Activated CD4-positive, alpha-beta memory T cell treated with anti-CD3 and anti-CD28 coated beads, Interleukin-2, amount 10 ng/mL, durations not matched to agents 7 days and 5 days (primary cell): ENCODE results near the gene SRPX2. TPM values are rescaled to one million over a fixed set of nuclear protein-coding genes. Genes with fewer than 3 reads are reported as not detected.

Source experiments
- CTCF ChIA-PET: fragments of 350-600 bp; sonication (Branson Sonifier 250); formaldehyde crosslinking; loops from one replicate; lab custom pipeline; 2021; ENCODE audit warnings: antibody characterized with exemption, inconsistent platforms; lab: Charles Lee
- POLR2A ChIA-PET: fragments of 350-600 bp; sonication (Branson Sonifier 250); formaldehyde crosslinking; loops from one replicate; lab custom pipeline; 2021; ENCODE audit warnings: antibody characterized with exemption; lab: Charles Lee
- DNase-seq: peaks from one replicate; pipeline ENCODE4 v3.0.0-alpha.2; 2020
- H3K27ac Mint-ChIP-seq: one replicate; pipeline ENCODE4 v1.8.0; 2021; ENCODE audit warnings: mild to moderate bottlenecking, mixed read lengths
- H3K27me3 Mint-ChIP-seq: one replicate; pipeline ENCODE4 v1.8.0; 2021; ENCODE audit warnings: mixed read lengths
- H3K36me3 Mint-ChIP-seq: one replicate; pipeline ENCODE4 v1.8.0; 2021; ENCODE audit warnings: low read depth, mixed read lengths
- H3K4me1 Mint-ChIP-seq: one replicate; pipeline ENCODE4 v1.8.0; 2021; ENCODE audit warnings: mixed read lengths
- H3K4me3 Mint-ChIP-seq: one replicate; pipeline ENCODE4 v1.8.0; 2021; ENCODE audit warnings: mild to moderate bottlenecking, mixed read lengths
- H3K9me3 Mint-ChIP-seq: one replicate; pipeline ENCODE4 v1.8.0; 2021; ENCODE audit warnings: mixed read lengths
- total RNA-seq, 2 experiments: library from RNA; stranded (reverse); gene quantifications; one replicate each; pipeline ENCODE4 v1.2.3, GENCODE V29; 2021

Gene SRPX2
- total RNA-seq, 2 experiments from 2014 or later: not detected

GRCh38 chrX:100687128-100687527 lies 43.1 kb downstream of the SRPX2 start:
- Mint-ChIP-seq H3K27me3 (peaks cover 12% of the 10 kb centered on the region), H3K4me1 (no peaks in the 10 kb centered on the region), H3K4me3 (no peak overlapping the region), H3K36me3 (no peaks in the 10 kb centered on the region), H3K9me3 (no peaks in the 10 kb centered on the region), H3K27ac (no peak overlapping the region)
- ChIA-PET CTCF (interaction anchor here (1.0 to 5.0 kb wide), 5 partner anchors 16 to 84 kb away, joined by 3 to 35 read pairs (median 4); partner anchors contain the start of gene SYTL4), POLR2A (no interaction called here)
- DNase-seq: no peak

GRCh38 chrX:100687546-100687945 lies 43.5 kb downstream of the SRPX2 start:
- DNase-seq: no peak
- no peak overlapping the region for H3K27ac Mint-ChIP-seq
- H3K4me1 Mint-ChIP-seq: no peaks in the 10 kb centered on the region
- POLR2A ChIA-PET: no interaction called here
- CTCF ChIA-PET: interaction anchor here (1.0 to 5.0 kb wide), 5 partner anchors 16 to 83 kb away, joined by 3 to 35 read pairs (median 4); partner anchors contain the start of gene SYTL4
- no peaks in the 10 kb centered on the region for H3K9me3 Mint-ChIP-seq
- no peaks in the 10 kb centered on the region for H3K36me3 Mint-ChIP-seq
- no peak overlapping the region for H3K4me3 Mint-ChIP-seq
- peaks cover 14% of the 10 kb centered on the region for H3K27me3 Mint-ChIP-seq

GRCh38 chrX:100695302-100695701 lies 51.3 kb downstream of the SRPX2 start:
- ChIA-PET CTCF (no interaction called here), POLR2A (no interaction called here)
- Mint-ChIP-seq H3K27me3 (peaks cover 28% of the 10 kb centered on the region), H3K36me3 (no peaks in the 10 kb centered on the region), H3K4me3 (no peak overlapping the region), H3K4me1 (no peaks in the 10 kb centered on the region), H3K27ac (no peak overlapping the region), H3K9me3 (no peaks in the 10 kb centered on the region)
- no peak for DNase-seq

- Mint-ChIP-seq H3K36me3 (no peaks in the 10 kb centered on the region), H3K27me3 (peaks cover 28% of the 10 kb centered on the region), H3K4me1 (no peaks in the 10 kb centered on the region), H3K9me3 (no peaks in the 10 kb centered on the region), H3K27ac (no peak overlapping the region), H3K4me3 (no peak overlapping the region)
- no peak for DNase-seq
- ChIA-PET POLR2A (no interaction called here), CTCF (interaction anchor here (1.2 kb wide), 1 partner anchor 11 kb away, joined by 3 read pairs; no protein-coding TSS in a partner anchor)
Observed at GRCh38 chrX:100695991-100696390, 52.0 kb downstream of the SRPX2 start.

GRCh38 chrX:100696699-100697351 lies 52.8 kb downstream of the SRPX2 start:
- Mint-ChIP-seq H3K9me3 (no peaks in the 10 kb centered on the region), H3K4me3 (no peak overlapping the region), H3K4me1 (no peaks in the 10 kb centered on the region), H3K27me3 (peaks cover 28% of the 10 kb centered on the region), H3K36me3 (no peaks in the 10 kb centered on the region), H3K27ac (no peak overlapping the region)
- no peak for DNase-seq
- CTCF ChIA-PET: interaction anchor here (1.2 kb wide), 1 partner anchor 12 kb away, joined by 3 read pairs; no protein-coding TSS in a partner anchor
- POLR2A ChIA-PET: no interaction called here

GRCh38 chrX:100698551-100698950 lies 54.6 kb downstream of the SRPX2 start:
- no peaks in the 10 kb centered on the region for H3K36me3 Mint-ChIP-seq
- no peaks in the 10 kb centered on the region for H3K4me1 Mint-ChIP-seq
- CTCF ChIA-PET: no interaction called here
- DNase-seq: no peak
- POLR2A ChIA-PET: no interaction called here
- no peak overlapping the region for H3K4me3 Mint-ChIP-seq
- no peaks in the 10 kb centered on the region for H3K9me3 Mint-ChIP-seq
- H3K27me3 Mint-ChIP-seq: peaks cover 28% of the 10 kb centered on the region
- no peak overlapping the region for H3K27ac Mint-ChIP-seq

- POLR2A ChIA-PET: no interaction called here
Observed at GRCh38 chrX:100700809-100701208, 56.8 kb downstream of the SRPX2 start.

GRCh38 chrX:100704581-100705203 lies 60.7 kb downstream of the SRPX2 start:
- no peaks in the 10 kb centered on the region for H3K4me1 Mint-ChIP-seq
- H3K27me3 Mint-ChIP-seq: peaks cover 17% of the 10 kb centered on the region
- CTCF ChIA-PET: no interaction called here

More at GRCh38 chrX:100700809-100701208, 56.8 kb downstream of the SRPX2 start:
- H3K27me3 Mint-ChIP-seq: peaks cover 22% of the 10 kb centered on the region
- H3K4me1 Mint-ChIP-seq: no peaks in the 10 kb centered on the region
- CTCF ChIA-PET: no interaction called here
- H3K27ac Mint-ChIP-seq: no peak overlapping the region
- no peak for DNase-seq
- no peaks in the 10 kb centered on the region for H3K36me3 Mint-ChIP-seq
- no peaks in the 10 kb centered on the region for H3K9me3 Mint-ChIP-seq
- no peak overlapping the region for H3K4me3 Mint-ChIP-seq

GRCh38 chrX:100710816-100711215 lies 66.8 kb downstream of the SRPX2 start:
- Mint-ChIP-seq H3K4me3 (no peak overlapping the region), H3K27me3 (peaks cover 11% of the 10 kb centered on the region), H3K9me3 (no peaks in the 10 kb centered on the region), H3K27ac (no peak overlapping the region), H3K4me1 (no peaks in the 10 kb centered on the region), H3K36me3 (no peaks in the 10 kb centered on the region)
- POLR2A ChIA-PET: no interaction called here
- no peak for DNase-seq
- CTCF ChIA-PET: no interaction called here

More at GRCh38 chrX:100704581-100705203, 60.7 kb downstream of the SRPX2 start:
- no peak overlapping the region for H3K27ac Mint-ChIP-seq
- POLR2A ChIA-PET: no interaction called here
- no peaks in the 10 kb centered on the region for H3K9me3 Mint-ChIP-seq
- DNase-seq: no peak
- H3K4me3 Mint-ChIP-seq: no peak overlapping the region
- H3K36me3 Mint-ChIP-seq: no peaks in the 10 kb centered on the region

GRCh38 chrX:100717363-100717762 lies 73.4 kb downstream of the SRPX2 start:
- ChIA-PET CTCF (interaction anchor here (1.1 kb wide), 1 partner anchor 51 kb away, joined by 4 read pairs; no protein-coding TSS in a partner anchor), POLR2A (no interaction called here)
- Mint-ChIP-seq H3K4me1 (no peaks in the 10 kb centered on the region), H3K36me3 (no peaks in the 10 kb centered on the region), H3K4me3 (no peak overlapping the region), H3K27ac (no peak overlapping the region), H3K27me3 (no peaks in the 10 kb centered on the region), H3K9me3 (no peaks in the 10 kb centered on the region)
- no peak for DNase-seq

GRCh38 chrX:100719139-100719538 lies 75.1 kb downstream of the SRPX2 start:
- Mint-ChIP-seq H3K36me3 (no peaks in the 10 kb centered on the region), H3K27me3 (no peaks in the 10 kb centered on the region), H3K27ac (no peak overlapping the region), H3K4me1 (no peaks in the 10 kb centered on the region), H3K4me3 (no peak overlapping the region), H3K9me3 (no peaks in the 10 kb centered on the region)
- DNase-seq: no peak
- ChIA-PET POLR2A (no interaction called here), CTCF (no interaction called here)

- H3K4me3 Mint-ChIP-seq: no peak overlapping the region
- no peak for DNase-seq
- no peaks in the 10 kb centered on the region for H3K27me3 Mint-ChIP-seq
- CTCF ChIA-PET: no interaction called here
- H3K9me3 Mint-ChIP-seq: no peaks in the 10 kb centered on the region
- no peak overlapping the region for H3K27ac Mint-ChIP-seq
- POLR2A ChIA-PET: no interaction called here
- no peaks in the 10 kb centered on the region for H3K4me1 Mint-ChIP-seq
- no peaks in the 10 kb centered on the region for H3K36me3 Mint-ChIP-seq
Observed at GRCh38 chrX:100720301-100720700, 76.3 kb downstream of the SRPX2 start.

GRCh38 chrX:100721328-100721727 lies 77.3 kb downstream of the SRPX2 start:
- H3K9me3 Mint-ChIP-seq: no peaks in the 10 kb centered on the region
- no peak overlapping the region for H3K27ac Mint-ChIP-seq
- H3K4me1 Mint-ChIP-seq: no peaks in the 10 kb centered on the region
- ChIA-PET CTCF (no interaction called here), POLR2A (no interaction called here)
- no peak for DNase-seq
- no peaks in the 10 kb centered on the region for H3K27me3 Mint-ChIP-seq
- no peak overlapping the region for H3K4me3 Mint-ChIP-seq
- no peaks in the 10 kb centered on the region for H3K36me3 Mint-ChIP-seq
